MM.1S (cell line): ENCODE data around the gene KIF5A.

ENCODE experiments used
- CTCF ChIP-seq: fragments of 300-600 bp; sonication (generic); IDR thresholded peaks from 2 replicates; pipeline ENCODE4 v1.5.1; 2016; ENCODE audit warnings: antibody characterized with exemption, low read length, mixed read lengths
- EZH2 ChIP-seq: fragments of 300-600 bp; sonication (generic); optimal IDR thresholded peaks from 2 replicates; pipeline ENCODE3; 2017; ENCODE audit warnings: low read depth, mild to moderate bottlenecking, antibody characterized with exemption, low read length, mixed read lengths
- EZH2phosphoT487 ChIP-seq: fragments of 300-600 bp; sonication (generic); IDR thresholded peaks from 2 replicates; pipeline ENCODE4 v1.6.1; 2018; ENCODE audit warnings: antibody characterized with exemption, low read length

DNA sequence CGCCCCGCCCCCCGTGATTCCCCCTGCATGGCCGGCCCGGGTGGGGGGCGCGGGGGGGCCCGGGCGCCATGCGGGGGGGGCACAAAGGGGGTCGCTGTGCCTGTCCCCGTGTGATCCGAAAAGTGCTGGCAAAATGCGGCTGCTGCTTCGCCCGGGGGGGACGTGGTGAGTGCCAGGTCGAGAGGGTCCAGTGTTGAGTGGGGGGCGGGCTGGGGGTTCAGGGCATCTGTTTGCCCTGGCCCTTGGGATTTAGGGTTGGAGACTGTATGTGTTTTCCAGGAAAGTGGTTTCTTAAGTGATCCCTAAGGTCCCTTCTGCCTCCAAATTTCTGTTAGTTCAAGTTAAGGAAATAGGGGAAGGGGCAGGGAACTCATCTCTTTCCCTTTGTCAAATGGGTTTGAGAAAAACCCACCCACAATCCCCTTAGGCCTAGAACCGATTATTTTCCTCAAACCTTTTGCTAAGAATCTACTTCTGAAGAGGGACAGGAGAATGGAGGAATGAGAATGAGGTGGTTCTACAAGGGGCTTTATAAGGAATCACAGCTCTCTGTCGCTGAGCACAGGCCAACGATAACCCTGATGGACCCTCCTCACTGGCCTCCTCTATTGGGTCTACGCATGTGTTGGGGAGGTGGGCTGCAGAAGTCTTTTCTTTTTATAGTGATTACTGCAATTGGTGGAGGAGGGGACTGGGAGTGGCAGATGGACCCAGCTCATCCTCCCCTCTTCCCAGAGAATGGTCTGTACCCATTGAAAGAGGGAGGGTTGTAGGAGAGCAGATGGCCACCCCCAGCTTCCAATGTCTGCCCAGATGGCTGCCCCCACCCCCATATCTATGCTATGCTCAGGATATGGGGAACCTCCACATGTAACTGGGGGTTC is 62.2 kb downstream of the KIF5A start:
- no peak for TF ChIP-seq CTCF
- no peak for TF ChIP-seq EZH2
- no peak for TF ChIP-seq EZH2phosphoT487
